Activated T-cell treated with anti-CD3 and anti-CD28 coated beads, Interleukin-2, amount 50 U/mL, for 4 hours (primary cell): ENCODE measurements around the gene FUZ. TPM values are rescaled to one million over a fixed set of nuclear protein-coding genes. Genes with fewer than 3 reads are reported as not detected.

ENCODE experiments used
- ATAC-seq, 2 donors: fragments of 200-7000 bp; cut with Tn5 transposase; one replicate each; pipeline ENCODE4 v1.10.0; 2021
- DNase-seq: peaks from one replicate; pipeline ENCODE4 v3.0.0-alpha.2; 2020
- H3K27me3 Mint-ChIP-seq: one replicate; pipeline ENCODE4 v1.8.0; 2021; ENCODE audit warnings: low read depth, mixed read lengths
- H3K36me3 Mint-ChIP-seq: one replicate; pipeline ENCODE4 v1.8.0; 2022; ENCODE audit warnings: mixed read lengths; ENCODE audit not compliant: insufficient read depth
- H3K4me1 Mint-ChIP-seq: one replicate; pipeline ENCODE4 v1.8.0; 2021; ENCODE audit warnings: low read depth, mixed read lengths
- H3K4me3 Mint-ChIP-seq: one replicate; pipeline ENCODE4 v1.8.0; 2021; ENCODE audit warnings: mild to moderate bottlenecking, moderate library complexity, mixed read lengths
- H3K9me3 Mint-ChIP-seq: one replicate; pipeline ENCODE4 v1.8.0; 2021; ENCODE audit warnings: mixed read lengths
- total RNA-seq, 3 donors: library from RNA; stranded (reverse); gene quantifications; one replicate each; pipeline ENCODE4 v1.2.1, GENCODE V29; 2021

The FUZ gene
- total RNA-seq, 3 donors from 2014 or later = 15.6 to 19.9 (median 18.5) TPM

GRCh38 chr19:49845414-49845813, 32.3 kb upstream of the FUZ start:
- DNase-seq (no peak), ATAC-seq (no peak)
- Mint-ChIP-seq H3K9me3 (peaks cover 6% of the 10 kb centered on the region), H3K36me3 (peaks cover 5% of the 10 kb centered on the region), H3K4me3 (no peak overlapping the region), H3K27me3 (no peaks in the 10 kb centered on the region), H3K4me1 (peaks cover 25% of the 10 kb centered on the region)

DNA sequence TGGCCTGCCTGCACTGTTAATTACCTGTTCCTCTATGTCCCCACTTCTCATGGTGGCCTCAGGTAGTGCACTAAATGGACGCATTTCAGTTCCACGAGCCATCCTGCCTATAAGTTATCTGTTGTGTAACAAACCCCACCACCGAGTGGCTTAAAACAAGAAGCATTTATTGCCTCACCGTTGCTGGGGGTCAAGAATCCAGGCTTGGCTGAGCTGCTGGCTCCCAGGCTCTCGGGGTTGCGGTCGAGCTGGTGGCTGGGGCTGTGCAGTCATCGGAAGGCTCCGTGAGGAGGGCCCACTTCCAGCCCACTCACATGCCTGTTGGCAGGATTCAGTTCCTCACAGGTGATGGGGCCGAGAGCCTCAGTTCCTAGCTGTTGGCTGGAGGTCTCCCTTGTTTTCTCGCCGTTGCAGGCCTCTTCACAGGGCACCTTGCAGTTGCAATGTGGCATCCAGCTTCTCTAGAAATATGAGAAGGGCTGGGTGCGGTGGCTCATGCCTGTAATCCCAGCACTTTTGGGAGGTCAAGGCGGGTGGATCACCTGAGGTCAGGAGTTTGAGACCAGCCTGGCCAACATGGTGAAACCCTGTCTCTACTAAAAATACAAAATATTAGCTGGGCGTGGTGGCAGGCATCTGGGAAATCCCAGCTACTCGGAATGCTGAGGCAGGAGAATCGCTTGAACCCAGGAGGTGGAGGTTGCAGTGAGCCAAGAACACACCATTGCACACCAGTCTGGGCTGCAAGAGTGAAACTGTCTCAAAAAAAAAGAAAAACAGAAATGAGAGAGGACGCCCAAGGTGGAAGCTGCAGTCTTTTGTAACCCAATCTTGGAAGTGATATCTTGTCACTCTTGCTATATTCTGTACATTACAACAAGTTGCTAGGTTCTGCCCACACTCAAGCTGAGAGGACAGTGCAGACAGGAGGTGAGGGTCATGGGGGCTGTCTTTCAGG, 31.3 kb upstream of the FUZ start:
- H3K9me3 Mint-ChIP-seq = peaks cover 6% of the 10 kb centered on the region
- H3K27me3 Mint-ChIP-seq = no peaks in the 10 kb centered on the region
- DNase-seq (no peak), ATAC-seq (no peak)
- peaks cover 17% of the 10 kb centered on the region for H3K4me1 Mint-ChIP-seq
- H3K4me3 Mint-ChIP-seq = no peak overlapping the region
- H3K36me3 Mint-ChIP-seq = peaks cover 5% of the 10 kb centered on the region

- Mint-ChIP-seq H3K27me3 (no peaks in the 10 kb centered on the region), H3K36me3 (peaks cover 13% of the 10 kb centered on the region), H3K4me1 (peaks cover 6% of the 10 kb centered on the region), H3K4me3 (no peak overlapping the region), H3K9me3 (no peaks in the 10 kb centered on the region)
- DNase-seq = no peak
- no peak for ATAC-seq
Measured at GRCh38 chr19:49843265-49843664, 30.2 kb upstream of the FUZ start.

DNA sequence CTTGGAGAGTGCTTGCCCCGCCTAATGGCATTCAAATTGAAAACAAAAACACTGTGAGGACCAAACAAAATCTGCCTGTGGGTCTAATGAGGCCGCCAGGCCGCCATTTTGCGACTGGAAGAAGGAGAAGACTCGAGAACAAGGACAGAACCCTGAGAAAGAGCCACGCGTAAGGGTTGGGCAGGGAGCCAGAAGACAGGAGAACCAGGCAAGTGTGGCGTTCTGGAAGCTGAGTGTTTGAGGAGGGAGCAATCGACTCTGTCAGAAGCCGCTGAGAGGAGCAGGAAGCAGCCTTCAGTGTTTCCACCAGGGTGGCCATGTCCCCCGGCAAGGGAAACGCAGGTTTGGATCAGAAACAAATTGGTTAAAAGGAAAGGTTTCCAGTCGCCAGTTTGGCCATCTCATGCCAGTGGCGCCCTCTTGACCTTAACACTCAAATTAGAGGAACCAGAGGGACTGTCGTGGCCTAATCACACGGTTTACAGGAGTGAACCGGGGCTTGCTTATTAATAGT, 27.7 kb upstream of the FUZ start:
- no peak for ATAC-seq
- H3K9me3 Mint-ChIP-seq = no peaks in the 10 kb centered on the region

DNA sequence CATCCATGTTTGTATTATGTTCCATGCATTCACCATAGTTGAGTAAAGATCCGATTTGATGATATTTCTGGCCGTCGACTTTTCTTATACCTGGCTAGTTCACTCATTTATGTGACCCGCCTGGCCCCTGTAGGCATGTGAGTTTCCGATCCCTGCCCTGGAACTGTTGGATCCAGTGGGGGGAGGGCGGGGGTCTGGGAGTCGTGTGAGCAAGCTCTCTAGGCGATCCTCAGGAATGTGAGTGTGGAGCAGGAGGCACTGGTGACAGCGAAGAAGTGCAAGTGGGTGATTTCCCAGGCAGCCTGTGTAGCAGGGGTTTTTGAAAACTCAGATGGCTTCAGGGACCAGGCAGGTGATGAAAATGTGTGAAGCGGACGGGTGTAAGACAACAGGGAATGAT, 27.2 kb upstream of the FUZ start:
- Mint-ChIP-seq H3K4me3 (no peak overlapping the region), H3K9me3 (no peaks in the 10 kb centered on the region), H3K36me3 (peaks cover 23% of the 10 kb centered on the region), H3K4me1 (no peaks in the 10 kb centered on the region), H3K27me3 (no peaks in the 10 kb centered on the region)
- ATAC-seq (no peak), DNase-seq (no peak)

More for the DNA sequence above, 27.7 kb upstream of the FUZ start:
- Mint-ChIP-seq H3K4me1 (no peaks in the 10 kb centered on the region), H3K36me3 (peaks cover 23% of the 10 kb centered on the region), H3K4me3 (no peak overlapping the region), H3K27me3 (no peaks in the 10 kb centered on the region)
- DNase-seq = no peak

- H3K36me3 Mint-ChIP-seq = peaks cover 26% of the 10 kb centered on the region
- H3K27me3 Mint-ChIP-seq = no peaks in the 10 kb centered on the region
- H3K4me3 Mint-ChIP-seq = no peak overlapping the region
Measured at GRCh38 chr19:49839713-49840112, 26.6 kb upstream of the FUZ start.

GRCh38 chr19:49838885-49839588, 25.9 kb upstream of the FUZ start:
- ATAC-seq = no peak
- H3K36me3 Mint-ChIP-seq = peaks cover 27% of the 10 kb centered on the region
- no peaks in the 10 kb centered on the region for H3K4me1 Mint-ChIP-seq

More at GRCh38 chr19:49839713-49840112, 26.6 kb upstream of the FUZ start:
- ATAC-seq (no peak), DNase-seq (no peak)
- H3K4me1 Mint-ChIP-seq = no peaks in the 10 kb centered on the region
- no peaks in the 10 kb centered on the region for H3K9me3 Mint-ChIP-seq

DNA sequence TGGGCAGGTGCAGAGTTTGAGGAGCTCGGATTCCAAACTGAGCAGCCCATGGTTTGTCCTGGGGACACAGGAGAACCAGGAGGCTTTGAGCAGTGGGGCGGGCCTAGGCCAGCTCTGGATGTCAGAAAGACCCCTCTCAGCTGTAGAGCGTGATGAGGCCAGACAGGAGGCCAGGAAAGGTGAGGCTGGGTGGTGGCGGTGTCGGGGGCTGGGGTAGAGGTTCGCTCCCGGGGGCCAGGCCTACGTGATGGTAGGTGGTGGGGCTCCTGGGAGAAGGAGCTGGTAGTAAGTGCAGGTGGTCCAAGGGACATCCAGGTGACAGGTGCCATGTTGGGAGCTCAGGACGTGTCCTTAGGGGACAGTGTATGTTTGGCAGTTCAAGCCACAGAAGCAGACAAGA, 24.3 kb upstream of the FUZ start:
- Mint-ChIP-seq H3K27me3 (no peaks in the 10 kb centered on the region), H3K9me3 (no peaks in the 10 kb centered on the region), H3K36me3 (peaks cover 36% of the 10 kb centered on the region), H3K4me3 (no peak overlapping the region), H3K4me1 (no peaks in the 10 kb centered on the region)
- DNase-seq (no peak), ATAC-seq (no peak)

More at GRCh38 chr19:49838885-49839588, 25.9 kb upstream of the FUZ start:
- no peak for DNase-seq
- H3K9me3 Mint-ChIP-seq = no peaks in the 10 kb centered on the region
- H3K27me3 Mint-ChIP-seq = no peaks in the 10 kb centered on the region
- H3K4me3 Mint-ChIP-seq = no peak overlapping the region

GRCh38 chr19:49837009-49837310, 23.9 kb upstream of the FUZ start:
- Mint-ChIP-seq H3K27me3 (no peaks in the 10 kb centered on the region), H3K4me3 (no peak overlapping the region), H3K4me1 (no peaks in the 10 kb centered on the region), H3K9me3 (no peaks in the 10 kb centered on the region), H3K36me3 (peaks cover 40% of the 10 kb centered on the region)
- ATAC-seq (no peak), DNase-seq (no peak)

DNA sequence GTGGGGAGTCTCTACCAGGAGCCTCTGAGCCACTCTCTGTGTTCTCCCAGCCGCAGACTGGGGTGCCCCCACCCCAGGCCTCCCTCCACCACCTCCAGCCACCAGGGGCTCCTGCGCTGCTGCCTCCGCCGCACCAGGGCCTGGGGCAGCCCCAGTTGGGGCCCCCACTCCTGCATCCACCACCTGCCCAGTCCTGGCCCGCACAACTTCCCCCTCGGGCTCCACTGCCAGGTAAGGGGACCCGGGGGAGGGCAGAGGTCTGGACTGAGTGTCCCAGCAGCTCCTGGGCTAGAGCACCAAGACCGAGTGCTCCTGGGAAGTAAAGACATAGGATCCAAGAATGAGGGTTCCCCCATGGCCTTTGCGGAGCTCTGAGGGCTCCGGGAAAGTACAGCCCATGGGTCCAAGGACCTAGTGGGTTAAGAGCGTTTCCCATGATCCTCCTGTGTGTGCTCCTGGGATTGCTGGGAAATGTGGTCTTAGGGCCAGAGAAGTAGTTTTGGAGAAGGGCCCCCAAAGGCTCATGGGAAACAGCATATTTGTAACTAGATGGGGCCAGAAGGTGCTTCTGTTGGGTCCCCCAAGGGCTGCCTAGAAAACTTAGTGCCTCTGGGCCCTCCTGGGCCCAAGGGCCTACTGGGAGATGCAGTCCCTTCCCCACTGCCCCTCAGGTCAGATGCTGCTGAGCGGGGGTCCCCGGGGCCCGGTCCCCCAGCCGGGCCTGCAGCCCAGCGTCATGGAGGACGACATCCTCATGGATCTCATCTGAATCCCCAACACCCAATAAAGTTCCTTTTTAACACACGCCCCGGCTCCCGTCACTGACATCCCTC, 23.3 kb upstream of the FUZ start:
- no peak for ATAC-seq
- DNase-seq = no peak
- Mint-ChIP-seq H3K4me3 (no peak overlapping the region), H3K27me3 (no peaks in the 10 kb centered on the region), H3K36me3 (peaks cover 40% of the 10 kb centered on the region), H3K9me3 (no peaks in the 10 kb centered on the region), H3K4me1 (no peaks in the 10 kb centered on the region)

GRCh38 chr19:49835562-49835961, 22.5 kb upstream of the FUZ start:
- no peaks in the 10 kb centered on the region for H3K27me3 Mint-ChIP-seq
- H3K4me1 Mint-ChIP-seq = no peaks in the 10 kb centered on the region
- peaks cover 39% of the 10 kb centered on the region for H3K36me3 Mint-ChIP-seq
- DNase-seq (no peak), ATAC-seq (no peak)
- no peaks in the 10 kb centered on the region for H3K9me3 Mint-ChIP-seq
- no peak overlapping the region for H3K4me3 Mint-ChIP-seq

DNA sequence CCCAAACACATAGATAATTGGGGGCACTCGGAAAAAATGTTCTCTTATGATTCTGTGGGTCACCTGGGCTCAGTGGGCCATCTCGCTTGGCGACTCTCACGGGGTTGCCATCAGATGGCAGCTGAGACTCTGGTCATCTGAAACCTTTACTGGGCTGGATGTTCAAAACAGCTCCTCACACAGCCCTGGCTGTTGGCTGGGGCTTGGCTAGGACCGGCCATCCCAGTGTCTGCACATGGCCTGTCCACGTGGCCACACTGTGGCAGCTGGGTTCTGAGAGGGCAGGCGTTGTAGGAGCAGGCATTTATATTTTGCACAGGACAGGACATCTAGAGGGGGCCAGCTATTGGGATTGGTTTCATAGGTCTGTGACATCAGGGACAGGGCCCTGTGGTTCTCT, 20.5 kb upstream of the FUZ start:
- DNase-seq (no peak), ATAC-seq (no peak)
- Mint-ChIP-seq H3K9me3 (no peaks in the 10 kb centered on the region), H3K4me1 (no peaks in the 10 kb centered on the region), H3K27me3 (no peaks in the 10 kb centered on the region), H3K4me3 (no peak overlapping the region), H3K36me3 (peaks cover 29% of the 10 kb centered on the region)

DNA sequence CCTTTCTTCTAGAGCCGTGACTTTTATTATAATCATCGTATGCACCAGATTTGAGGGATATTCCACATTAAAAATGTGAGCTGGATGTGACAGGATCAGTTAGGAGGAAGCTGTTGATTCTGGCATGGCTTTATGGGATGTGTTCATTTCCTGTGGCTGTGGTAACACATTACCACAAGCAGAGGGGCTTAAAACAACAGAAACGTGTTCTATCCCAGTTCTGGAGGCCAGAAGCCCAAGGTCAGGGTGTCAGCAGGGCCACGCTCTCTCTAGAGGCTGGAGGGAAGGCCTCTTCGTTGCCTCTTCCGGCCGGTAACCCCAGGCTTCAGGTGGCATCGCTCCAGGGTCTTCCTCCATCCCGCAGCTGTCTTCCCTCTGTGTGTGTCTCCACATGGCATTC, 19.5 kb upstream of the FUZ start:
- H3K9me3 Mint-ChIP-seq = no peaks in the 10 kb centered on the region
- ATAC-seq (no peak), DNase-seq (no peak)
- H3K4me3 Mint-ChIP-seq = no peak overlapping the region
- peaks cover 23% of the 10 kb centered on the region for H3K36me3 Mint-ChIP-seq
- H3K4me1 Mint-ChIP-seq = no peaks in the 10 kb centered on the region
- H3K27me3 Mint-ChIP-seq = no peaks in the 10 kb centered on the region

DNA sequence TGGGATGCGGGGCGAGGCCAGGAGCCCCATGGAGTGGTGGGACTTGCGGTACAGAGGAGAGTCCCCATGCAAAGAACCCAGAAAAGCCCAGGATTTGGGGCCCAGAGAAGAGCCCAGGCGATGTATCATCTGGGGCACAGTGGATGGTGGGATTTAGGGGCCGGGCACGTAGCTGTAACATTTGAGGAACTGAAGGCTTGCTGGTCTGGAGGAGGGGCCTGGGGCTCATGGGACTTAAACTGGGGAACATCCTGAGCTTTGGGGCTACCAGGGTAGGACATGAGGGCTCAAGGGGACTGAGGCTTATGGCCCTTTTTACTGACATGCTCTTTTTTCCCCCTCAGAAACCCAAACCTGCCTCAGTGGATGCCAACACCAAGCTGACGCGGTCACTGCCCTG, 18.5 kb upstream of the FUZ start:
- H3K4me3 Mint-ChIP-seq = no peak overlapping the region
- H3K4me1 Mint-ChIP-seq = no peaks in the 10 kb centered on the region
- no peaks in the 10 kb centered on the region for H3K9me3 Mint-ChIP-seq
- ATAC-seq (no peak), DNase-seq (no peak)
- peaks cover 19% of the 10 kb centered on the region for H3K36me3 Mint-ChIP-seq
- H3K27me3 Mint-ChIP-seq = no peaks in the 10 kb centered on the region
